Left ventricle myocardium inferior (tissue), 1 donor: ENCODE measurements around the gene SPEF1. TPM values are rescaled to one million over a fixed set of nuclear protein-coding genes. Genes with fewer than 3 reads are reported as not detected.

ENCODE experiments used
- DNase-seq: peaks from one replicate; pipeline ENCODE4 v3.0.0-alpha.2; 2020
- H3K27ac ChIP-seq: fragments of 200-600 bp; replicated peaks from 2 replicates; pipeline ENCODE4 v1.8.0; 2021
- H3K27me3 ChIP-seq: fragments of 200-600 bp; 2 replicates; pipeline ENCODE4 v1.8.0; 2021; ENCODE audit warnings: low read depth
- H3K36me3 ChIP-seq: fragments of 200-600 bp; 2 replicates; pipeline ENCODE4 v1.8.0; 2021
- H3K4me1 ChIP-seq: fragments of 200-600 bp; 2 replicates; pipeline ENCODE4 v1.8.0; 2021
- H3K4me3 ChIP-seq: fragments of 200-600 bp; 2 replicates; pipeline ENCODE4 v1.8.0; 2021; ENCODE audit warnings: mild to moderate bottlenecking, moderate library complexity
- H3K9me3 ChIP-seq: fragments of 200-600 bp; replicated peaks from 2 replicates; pipeline ENCODE4 v1.8.0; 2021
- CTCF ChIP-seq: fragments of 200-600 bp; IDR thresholded peaks from 2 replicates; pipeline ENCODE4 v1.8.0; 2021; ENCODE audit warnings: antibody characterized with exemption, mild to moderate bottlenecking, borderline replicate concordance
- intact Hi-C: fragments of 100-400 bp; cut with micrococcal nuclease; formaldehyde crosslinking; loops from one replicate; pipeline ENCODE4 v1.11.0; 2022
- total RNA-seq: library from RNA; stranded (reverse); fragmentation: NEBNext Ultra II Directional; extraction: Animal tissue kit (Norgen Biotek cat#: 25700); gene quantifications from one replicate; pipeline ENCODE4 v1.2.1, GENCODE V29; 2021
- donor health status: DM: no; HTN: yes; CAD: no; lungs with severe emphysema.

SPEF1 gene
- total RNA-seq, 1 donor from 2014 or later = 0.33 TPM

DNA sequence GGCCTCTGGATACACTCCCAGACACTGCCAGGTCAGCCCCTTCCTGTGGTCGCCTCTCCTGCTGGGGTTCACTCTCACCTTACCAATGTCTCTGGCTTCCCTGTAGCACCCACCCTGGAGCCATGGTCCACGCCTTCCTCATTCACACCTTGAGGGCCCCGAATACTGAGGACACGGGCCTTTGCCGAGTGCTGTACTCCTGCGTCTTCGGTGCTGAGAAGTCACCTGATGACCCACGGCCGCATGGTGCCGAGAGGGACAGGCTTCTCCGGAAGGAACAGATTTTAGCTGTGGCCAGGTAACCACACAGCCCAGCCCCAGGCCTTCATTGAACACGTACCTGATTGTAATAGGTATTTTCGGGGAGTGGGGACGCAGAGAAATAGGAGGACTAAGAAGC lies 40.7 kb upstream of the SPEF1 start:
- DNase-seq = no peak
- intact Hi-C loops = no loop called here
- peaks cover 65% of the 10 kb centered on the region for H3K4me1 ChIP-seq
- H3K27ac ChIP-seq = peak overlapping the region; percentile 99
- no peak overlapping the region for H3K4me3 ChIP-seq
- no peaks in the 10 kb centered on the region for H3K27me3 ChIP-seq
- H3K36me3 ChIP-seq = peaks cover 40% of the 10 kb centered on the region
- H3K9me3 ChIP-seq = no peaks in the 10 kb centered on the region
- TF ChIP-seq CTCF = no peak

DNA sequence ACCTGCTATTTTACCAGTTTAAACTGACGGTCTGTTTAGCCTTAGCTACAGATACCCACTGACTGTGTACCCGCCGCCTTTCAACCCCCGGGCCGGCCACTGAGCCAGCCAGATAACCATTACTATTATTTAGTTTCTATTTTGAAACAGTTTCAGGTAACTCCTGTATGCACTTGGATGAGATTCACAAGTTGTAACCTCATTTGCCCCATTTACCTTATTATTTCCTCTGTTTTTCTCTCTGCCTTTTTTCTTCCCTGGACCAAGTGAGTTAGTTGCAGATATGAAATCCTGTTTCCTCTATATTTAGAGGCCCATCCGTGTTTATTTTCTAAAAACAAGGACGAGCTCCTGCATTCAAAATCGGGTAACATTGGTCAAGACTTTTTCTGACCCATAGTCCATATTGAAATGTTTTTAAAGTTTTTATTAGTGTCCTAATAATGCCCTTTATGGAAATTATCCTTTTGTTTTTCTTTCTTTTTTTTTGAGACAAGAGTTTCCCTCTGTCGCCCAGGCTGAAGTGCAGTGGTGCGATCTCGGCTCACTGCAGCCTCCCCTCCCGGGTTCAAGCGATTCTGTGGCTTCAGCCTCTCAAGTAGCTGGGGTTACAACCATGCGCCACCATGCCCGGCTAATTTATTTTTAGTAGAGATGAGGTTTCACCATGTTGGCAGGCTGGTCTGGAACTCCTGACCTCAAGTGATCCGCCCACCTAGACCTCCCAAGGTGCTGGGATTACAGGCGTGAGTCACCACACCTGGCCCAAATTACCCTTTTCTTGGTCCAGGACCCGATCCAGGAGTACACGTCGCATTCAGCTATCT lies 39.9 kb upstream of the SPEF1 start:
- H3K4me3 ChIP-seq = peak overlapping the region; percentile 73
- H3K27ac ChIP-seq = peak overlapping the region; percentile 99
- intact Hi-C loops = no loop called here
- no peaks in the 10 kb centered on the region for H3K9me3 ChIP-seq
- peaks cover 58% of the 10 kb centered on the region for H3K4me1 ChIP-seq
- H3K36me3 ChIP-seq = peaks cover 36% of the 10 kb centered on the region
- DNase-seq = no peak
- no peaks in the 10 kb centered on the region for H3K27me3 ChIP-seq
- TF ChIP-seq CTCF = no peak

- peak; percentile 98 for DNase-seq
- TF ChIP-seq CTCF = peak; percentile 100
- peak within 1 kb of the TSS; percentile 73 for H3K4me3 ChIP-seq
- peaks cover 32% of the 10 kb centered on the region for H3K36me3 ChIP-seq
- H3K27me3 ChIP-seq = no peaks in the 10 kb centered on the region
- no peaks in the 10 kb centered on the region for H3K9me3 ChIP-seq
- peak within 1 kb of the TSS; percentile 99 for H3K27ac ChIP-seq
- intact Hi-C loops = no loop called here
- H3K4me1 ChIP-seq = peaks cover 52% of the 10 kb centered on the region
Measured at GRCh38 chr20:3820048-3820900, 39.0 kb upstream of the SPEF1 start, which contains the start of gene AP5S1. TSS of gene AP5S1 (plus strand) at chr20:3820547. CDS start at chr20:3822118, 1,571 bp downstream.

DNA sequence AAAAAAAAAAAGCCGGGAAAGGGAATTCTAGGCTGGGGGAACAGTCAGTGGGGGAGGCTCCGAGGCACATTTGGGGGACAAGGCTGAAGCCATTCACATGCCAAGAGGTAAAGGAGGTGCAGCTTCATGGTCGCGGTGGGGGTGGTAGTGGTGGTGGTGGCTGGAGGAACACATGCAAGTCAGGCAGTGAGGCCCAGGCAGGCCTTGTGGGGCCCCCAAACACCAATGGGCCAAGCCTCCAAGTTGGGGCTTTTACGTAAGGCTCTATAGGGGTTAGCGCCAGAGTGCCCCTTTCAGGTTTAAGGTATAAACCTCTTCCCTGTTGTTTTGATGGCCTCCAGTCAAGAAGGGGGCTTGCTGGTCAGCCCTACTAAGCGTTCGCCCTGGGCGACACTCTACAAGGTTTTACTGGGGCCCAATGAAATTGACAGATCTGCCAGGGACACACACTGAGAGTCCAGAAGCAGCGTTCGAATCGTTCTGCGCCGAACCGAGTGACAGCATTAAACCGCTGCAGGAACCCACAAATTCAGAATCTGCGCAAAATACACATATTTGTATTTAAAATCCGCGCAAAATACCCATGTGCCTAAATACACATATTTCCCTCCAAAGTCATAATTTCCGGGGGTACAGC lies 38.3 kb upstream of the SPEF1 start:
- DNase-seq = no peak
- intact Hi-C loops = no loop called here
- peak overlapping the region; percentile 73 for H3K4me3 ChIP-seq
- peaks cover 44% of the 10 kb centered on the region for H3K4me1 ChIP-seq
- peak overlapping the region; percentile 99 for H3K27ac ChIP-seq
- no peak for TF ChIP-seq CTCF
- H3K36me3 ChIP-seq = peaks cover 27% of the 10 kb centered on the region
- no peaks in the 10 kb centered on the region for H3K9me3 ChIP-seq
- no peaks in the 10 kb centered on the region for H3K27me3 ChIP-seq
